22Rv1 (cell line): ENCODE data around the gene APOA1.
"Not testable (repeated sequence)": the region's sequence is repeated elsewhere in the genome, so short reads cannot be mapped to it uniquely, and the experiment has no call there.

Experiments used
- H3K27ac ChIP-seq: fragments of 450-650 bp; 2 replicates; pipeline ENCODE4 v1.5.1; 2017
- ZFX ChIP-seq: fragments of 450-650 bp; IDR thresholded peaks from 2 replicates; pipeline ENCODE4 v1.6.1; 2017; ENCODE audit warnings: antibody characterized with exemption, borderline replicate concordance
- TF ChIP-seq, protein P1 (sequence below): fragments of 450-650 bp; IDR thresholded peaks from 2 replicates; pipeline ENCODE4 v1.5.1; 2017; ENCODE audit warnings: mild to moderate bottlenecking

The APOA1 gene

DNA sequence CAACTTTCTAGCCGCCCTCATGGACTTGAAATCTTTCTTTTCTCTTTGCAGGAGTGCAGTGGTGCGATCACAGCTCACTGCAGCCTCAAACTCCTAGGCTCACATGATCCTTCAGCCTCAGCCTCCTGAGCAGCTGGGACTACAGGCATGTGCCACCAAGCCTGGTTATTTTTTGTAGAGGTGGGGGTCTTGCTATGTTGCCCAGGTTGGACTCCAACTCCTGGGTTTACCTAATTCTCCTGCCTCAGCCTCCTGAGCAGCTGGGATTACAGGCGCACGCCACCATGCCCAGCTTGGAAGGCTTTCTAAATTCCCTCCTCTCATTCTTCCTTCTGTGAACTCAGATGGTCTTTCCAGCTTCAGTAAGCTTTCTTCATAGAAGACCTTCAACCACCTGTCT lies 4.7 kb upstream of the APOA1 start:
- no peak for TF ChIP-seq ZFX
- H3K27ac ChIP-seq = no peak overlapping the region

DNA sequence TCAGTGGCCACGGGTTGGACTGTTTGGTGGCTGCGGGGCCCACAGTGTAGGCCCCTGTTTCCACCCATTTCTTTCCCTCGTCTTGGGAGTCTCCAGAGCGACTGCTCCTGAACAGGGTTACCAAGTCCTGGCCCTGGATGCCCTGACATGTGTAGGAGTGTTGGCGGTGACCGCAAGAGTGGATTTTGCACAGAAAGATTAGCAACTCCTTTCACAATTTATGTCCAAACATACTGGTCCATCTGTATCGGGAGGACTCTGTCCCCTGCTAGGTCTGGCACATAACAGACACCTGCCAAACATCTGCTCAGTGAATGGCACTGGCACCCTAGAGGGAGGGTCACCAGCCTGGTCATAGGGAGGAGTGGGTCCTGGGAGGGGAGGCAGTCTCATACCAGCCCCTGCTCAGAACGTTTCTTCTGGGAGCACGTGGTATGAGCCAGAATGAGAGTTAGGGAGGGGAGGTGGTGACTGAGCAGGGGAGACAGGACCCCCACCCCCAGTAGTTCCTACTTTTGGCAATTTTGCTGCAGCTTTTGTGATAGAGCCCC lies 3.4 kb upstream of the APOA1 start:
- H3K27ac ChIP-seq = no peak overlapping the region
- TF ChIP-seq, protein P1, sequence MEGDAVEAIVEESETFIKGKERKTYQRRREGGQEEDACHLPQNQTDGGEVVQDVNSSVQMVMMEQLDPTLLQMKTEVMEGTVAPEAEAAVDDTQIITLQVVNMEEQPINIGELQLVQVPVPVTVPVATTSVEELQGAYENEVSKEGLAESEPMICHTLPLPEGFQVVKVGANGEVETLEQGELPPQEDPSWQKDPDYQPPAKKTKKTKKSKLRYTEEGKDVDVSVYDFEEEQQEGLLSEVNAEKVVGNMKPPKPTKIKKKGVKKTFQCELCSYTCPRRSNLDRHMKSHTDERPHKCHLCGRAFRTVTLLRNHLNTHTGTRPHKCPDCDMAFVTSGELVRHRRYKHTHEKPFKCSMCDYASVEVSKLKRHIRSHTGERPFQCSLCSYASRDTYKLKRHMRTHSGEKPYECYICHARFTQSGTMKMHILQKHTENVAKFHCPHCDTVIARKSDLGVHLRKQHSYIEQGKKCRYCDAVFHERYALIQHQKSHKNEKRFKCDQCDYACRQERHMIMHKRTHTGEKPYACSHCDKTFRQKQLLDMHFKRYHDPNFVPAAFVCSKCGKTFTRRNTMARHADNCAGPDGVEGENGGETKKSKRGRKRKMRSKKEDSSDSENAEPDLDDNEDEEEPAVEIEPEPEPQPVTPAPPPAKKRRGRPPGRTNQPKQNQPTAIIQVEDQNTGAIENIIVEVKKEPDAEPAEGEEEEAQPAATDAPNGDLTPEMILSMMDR = no peak
- no peak for TF ChIP-seq ZFX

DNA sequence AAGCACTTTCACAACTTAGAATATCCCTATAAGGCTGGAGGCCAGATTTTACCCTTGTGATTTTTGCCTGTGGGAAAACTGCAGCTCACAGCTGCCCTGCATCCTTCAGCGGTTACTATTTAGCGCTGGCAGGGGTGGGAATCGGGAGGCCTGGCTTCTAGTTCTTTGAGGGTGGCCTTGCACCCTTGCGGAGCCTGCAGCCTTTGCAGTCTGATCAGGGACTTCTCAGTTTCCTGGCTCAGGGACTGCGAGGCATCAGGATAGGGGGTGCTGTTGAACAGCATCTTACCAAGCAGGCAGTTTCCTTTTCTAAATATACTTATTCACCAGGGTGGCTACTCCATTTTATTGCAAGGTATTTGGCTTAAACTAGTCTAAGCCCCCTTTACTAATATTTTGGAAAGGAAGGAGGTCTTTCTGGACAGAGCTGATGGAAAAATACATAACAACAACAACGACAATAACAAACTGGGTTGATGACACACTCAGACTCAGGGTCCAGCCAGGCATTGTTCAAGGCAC lies 2.9 kb upstream of the APOA1 start:
- H3K27ac ChIP-seq = no peak overlapping the region
- no peak for TF ChIP-seq ZFX
- TF ChIP-seq, protein P1 = peak; percentile 8; the same call in 1 of the 2 replicates

DNA sequence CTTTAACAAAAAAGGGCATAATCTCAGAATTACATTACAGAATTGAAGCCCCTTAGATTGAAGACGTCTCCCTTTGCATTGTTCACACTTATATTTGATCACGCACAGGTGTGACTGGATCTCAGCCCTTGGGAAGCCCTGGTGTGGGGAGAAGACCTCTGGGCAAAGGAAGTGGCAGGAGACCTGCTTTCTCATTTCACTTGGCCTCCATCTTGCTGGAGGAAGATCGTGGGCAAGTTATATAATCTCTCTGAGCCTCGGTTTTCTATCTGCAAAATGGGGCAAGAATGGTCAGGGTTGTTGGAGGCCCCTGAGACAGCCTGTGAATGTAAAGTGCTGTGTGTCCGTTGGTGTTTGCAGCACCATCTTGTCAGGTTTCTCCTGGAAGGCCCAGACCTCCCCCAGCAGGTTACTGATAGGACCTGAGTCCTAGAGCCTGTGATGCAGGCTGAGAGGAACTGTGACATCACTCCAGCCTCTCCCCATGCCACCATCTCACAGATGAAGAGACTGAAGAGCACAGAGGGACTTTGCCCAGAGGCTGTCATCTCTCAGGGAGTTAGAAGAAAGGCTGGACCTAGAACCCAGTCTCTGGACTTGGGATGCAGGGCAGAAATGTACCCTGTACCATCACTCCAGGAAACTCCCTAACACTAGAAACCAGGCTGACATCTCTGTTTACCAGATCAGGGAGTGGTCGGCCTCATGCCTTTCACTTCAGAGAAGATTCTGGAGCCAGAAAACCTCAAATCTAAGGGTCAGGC lies 1.1 kb upstream of the APOA1 start:
- TF ChIP-seq, protein P1 = no peak
- TF ChIP-seq ZFX = no peak
- H3K27ac ChIP-seq = no peak overlapping the region

DNA sequence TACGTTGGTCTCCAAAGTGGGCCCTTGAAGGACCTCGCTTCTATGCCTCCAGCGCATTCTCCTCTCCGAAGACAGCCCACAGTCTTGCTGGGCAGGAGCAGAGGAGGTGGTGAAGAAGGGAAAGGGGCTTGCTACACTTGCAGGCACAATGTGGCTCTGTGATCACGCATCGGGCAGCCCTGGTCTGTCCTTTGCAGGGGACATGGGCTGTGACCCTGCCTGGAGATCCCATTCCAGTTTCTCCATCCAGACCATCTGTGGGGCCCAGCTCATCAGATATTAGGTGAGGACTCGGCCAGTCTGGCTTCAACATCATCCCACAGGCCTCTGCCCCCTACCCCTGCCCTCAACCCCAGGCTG lies 810 bp downstream of the APOA1 start:
- no peak for TF ChIP-seq ZFX
- TF ChIP-seq, protein P1 = no peak
- peak overlapping the region; percentile 73 for H3K27ac ChIP-seq

DNA sequence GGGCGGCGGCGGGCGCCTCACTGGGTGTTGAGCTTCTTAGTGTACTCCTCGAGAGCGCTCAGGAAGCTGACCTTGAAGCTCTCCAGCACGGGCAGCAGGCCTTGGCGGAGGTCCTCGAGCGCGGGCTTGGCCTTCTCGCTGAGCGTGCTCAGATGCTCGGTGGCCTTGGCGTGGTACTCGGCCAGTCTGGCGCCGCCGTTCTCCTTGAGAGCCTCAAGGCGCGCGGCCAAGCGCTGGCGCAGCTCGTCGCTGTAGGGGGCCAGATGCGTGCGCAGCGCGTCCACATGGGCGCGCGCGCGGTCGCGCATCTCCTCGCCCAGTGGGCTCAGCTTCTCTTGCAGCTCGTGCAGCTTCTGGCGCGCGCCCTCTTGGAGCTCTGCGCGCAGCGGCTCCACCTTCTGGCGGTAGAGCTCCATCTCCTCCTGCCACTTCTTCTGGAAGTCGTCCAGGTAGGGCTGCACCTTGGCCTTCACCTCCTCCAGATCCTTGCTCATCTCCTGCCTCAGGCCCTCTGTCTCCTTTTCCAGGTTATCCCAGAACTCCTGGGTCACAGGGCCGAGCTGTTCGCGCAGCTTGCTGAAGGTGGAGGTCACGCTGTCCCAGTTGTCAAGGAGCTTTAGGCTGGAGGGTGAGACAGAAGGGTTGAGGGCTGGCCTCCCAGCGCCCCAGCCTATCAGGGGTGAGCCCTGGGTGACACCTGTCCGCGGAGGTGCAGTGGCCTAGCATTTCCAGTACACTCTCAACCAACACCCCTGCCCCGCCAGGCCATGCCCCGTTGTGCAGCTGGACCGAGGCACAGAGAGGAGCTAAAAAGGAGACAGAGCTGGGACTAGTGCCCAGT lies 1.4 kb downstream of the APOA1 start:
- TF ChIP-seq ZFX = no peak
- TF ChIP-seq, protein P1 = peak; percentile 86
- H3K27ac ChIP-seq = peak overlapping the region; percentile 73

DNA sequence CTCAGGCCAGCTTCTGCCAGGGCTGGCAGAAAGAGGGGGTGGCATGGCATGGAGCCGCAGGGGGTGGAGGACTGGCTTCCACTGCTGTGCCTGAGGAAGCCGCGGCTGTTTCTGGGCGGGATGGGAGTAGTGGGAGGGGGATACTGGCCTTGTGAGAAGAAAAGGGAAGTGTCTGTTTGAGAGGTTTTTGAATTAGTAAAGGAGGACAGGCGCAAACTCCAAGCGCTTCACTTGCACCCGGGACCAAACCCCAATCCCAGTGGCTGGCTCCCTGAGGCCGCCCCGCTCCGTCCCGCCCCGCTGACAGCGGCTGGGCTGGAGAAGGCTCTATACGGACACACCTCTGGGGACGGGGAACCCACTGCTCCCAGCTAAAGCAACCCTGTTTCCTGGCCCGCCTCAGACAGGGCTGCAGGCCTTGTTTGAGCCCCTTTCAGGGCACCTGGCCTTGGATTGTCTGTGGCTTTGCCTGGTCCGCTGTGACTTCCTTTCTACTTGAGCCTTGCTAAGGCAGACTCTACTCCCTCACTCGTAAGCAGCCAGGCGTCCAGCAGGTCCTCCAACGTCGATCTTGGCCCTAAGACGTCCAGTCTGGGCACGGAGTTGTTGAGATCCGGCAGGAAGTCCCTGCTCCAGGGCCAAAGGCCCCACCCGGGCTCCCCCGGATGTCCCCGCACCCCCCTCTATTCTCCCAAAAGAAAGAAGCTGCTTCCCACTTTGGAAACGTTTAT lies 2.2 kb downstream of the APOA1 start:
- TF ChIP-seq, protein P1 = no peak
- no peak for TF ChIP-seq ZFX
- peak overlapping the region; percentile 73 for H3K27ac ChIP-seq

DNA sequence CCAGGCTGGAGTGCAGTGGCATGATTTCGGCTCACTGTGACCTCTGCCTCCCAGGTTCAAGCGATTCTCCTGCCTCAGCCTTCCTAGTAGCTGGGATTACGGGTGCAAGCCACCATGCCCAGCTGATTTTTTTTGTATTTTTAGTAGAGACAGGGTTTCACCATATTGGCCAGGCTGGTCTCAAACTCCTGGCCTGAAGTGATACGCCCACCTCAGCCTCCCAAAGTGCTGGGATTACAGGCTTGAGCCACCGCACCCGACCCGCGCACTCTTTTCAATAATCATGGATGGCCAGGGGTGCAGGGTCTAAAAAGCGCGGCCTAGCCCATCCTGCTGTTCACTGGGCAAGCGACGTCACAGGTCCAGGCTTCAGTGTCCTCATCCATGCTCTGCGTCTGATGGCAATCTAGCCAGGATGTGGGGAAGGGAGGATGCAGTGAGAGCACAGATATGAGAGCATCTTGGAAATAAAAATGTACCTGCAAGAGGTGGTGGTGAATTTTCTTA lies 2.8 kb downstream of the APOA1 start:
- H3K27ac ChIP-seq = not testable (repeated sequence)
